Muscle layer of duodenum (tissue), 2 donors: Measurements from ENCODE around the gene SLFN13.

ENCODE experiments used
- H3K27ac ChIP-seq: one replicate; pipeline ENCODE4 v1.7.0; 2013; ENCODE audit warnings: mild to moderate bottlenecking, low read length
- H3K27me3 ChIP-seq: one replicate; pipeline ENCODE4 v1.7.0; 2013; ENCODE audit warnings: low read depth, mild to moderate bottlenecking, control low read depth, low read length
- H3K36me3 ChIP-seq, 2 donors: one replicate each; pipeline ENCODE4 v1.7.0; 2013; ENCODE audit warnings: low read length in 2 of 2, control low read depth in 1 of 2, mild to moderate bottlenecking in 1 of 2; ENCODE audit not compliant: insufficient read depth in 2 of 2, control insufficient read depth in 1 of 2
- H3K4me1 ChIP-seq, 2 donors: one replicate each; pipeline ENCODE4 v1.7.0; 2013; ENCODE audit warnings: low read length in 2 of 2, mild to moderate bottlenecking in 2 of 2, control low read depth in 1 of 2, moderate library complexity in 1 of 2; ENCODE audit not compliant: insufficient read depth in 2 of 2, control insufficient read depth in 1 of 2
- H3K4me3 ChIP-seq, 2 donors: one replicate each; pipeline ENCODE4 v1.7.0; 2013; ENCODE audit warnings: low read length in 2 of 2, low read depth in 1 of 2, mild to moderate bottlenecking in 1 of 2
- H3K9me3 ChIP-seq, 2 donors: one replicate each; pipeline ENCODE4 v1.7.0; 2013; ENCODE audit warnings: low read length in 2 of 2, control low read depth in 1 of 2, mild to moderate bottlenecking in 1 of 2; ENCODE audit not compliant: control insufficient read depth in 1 of 2
- donor health status: healthy.

Gene SLFN13, protein sequence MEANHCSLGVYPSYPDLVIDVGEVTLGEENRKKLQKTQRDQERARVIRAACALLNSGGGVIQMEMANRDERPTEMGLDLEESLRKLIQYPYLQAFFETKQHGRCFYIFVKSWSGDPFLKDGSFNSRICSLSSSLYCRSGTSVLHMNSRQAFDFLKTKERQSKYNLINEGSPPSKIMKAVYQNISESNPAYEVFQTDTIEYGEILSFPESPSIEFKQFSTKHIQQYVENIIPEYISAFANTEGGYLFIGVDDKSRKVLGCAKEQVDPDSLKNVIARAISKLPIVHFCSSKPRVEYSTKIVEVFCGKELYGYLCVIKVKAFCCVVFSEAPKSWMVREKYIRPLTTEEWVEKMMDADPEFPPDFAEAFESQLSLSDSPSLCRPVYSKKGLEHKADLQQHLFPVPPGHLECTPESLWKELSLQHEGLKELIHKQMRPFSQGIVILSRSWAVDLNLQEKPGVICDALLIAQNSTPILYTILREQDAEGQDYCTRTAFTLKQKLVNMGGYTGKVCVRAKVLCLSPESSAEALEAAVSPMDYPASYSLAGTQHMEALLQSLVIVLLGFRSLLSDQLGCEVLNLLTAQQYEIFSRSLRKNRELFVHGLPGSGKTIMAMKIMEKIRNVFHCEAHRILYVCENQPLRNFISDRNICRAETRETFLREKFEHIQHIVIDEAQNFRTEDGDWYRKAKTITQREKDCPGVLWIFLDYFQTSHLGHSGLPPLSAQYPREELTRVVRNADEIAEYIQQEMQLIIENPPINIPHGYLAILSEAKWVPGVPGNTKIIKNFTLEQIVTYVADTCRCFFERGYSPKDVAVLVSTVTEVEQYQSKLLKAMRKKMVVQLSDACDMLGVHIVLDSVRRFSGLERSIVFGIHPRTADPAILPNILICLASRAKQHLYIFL

DNA sequence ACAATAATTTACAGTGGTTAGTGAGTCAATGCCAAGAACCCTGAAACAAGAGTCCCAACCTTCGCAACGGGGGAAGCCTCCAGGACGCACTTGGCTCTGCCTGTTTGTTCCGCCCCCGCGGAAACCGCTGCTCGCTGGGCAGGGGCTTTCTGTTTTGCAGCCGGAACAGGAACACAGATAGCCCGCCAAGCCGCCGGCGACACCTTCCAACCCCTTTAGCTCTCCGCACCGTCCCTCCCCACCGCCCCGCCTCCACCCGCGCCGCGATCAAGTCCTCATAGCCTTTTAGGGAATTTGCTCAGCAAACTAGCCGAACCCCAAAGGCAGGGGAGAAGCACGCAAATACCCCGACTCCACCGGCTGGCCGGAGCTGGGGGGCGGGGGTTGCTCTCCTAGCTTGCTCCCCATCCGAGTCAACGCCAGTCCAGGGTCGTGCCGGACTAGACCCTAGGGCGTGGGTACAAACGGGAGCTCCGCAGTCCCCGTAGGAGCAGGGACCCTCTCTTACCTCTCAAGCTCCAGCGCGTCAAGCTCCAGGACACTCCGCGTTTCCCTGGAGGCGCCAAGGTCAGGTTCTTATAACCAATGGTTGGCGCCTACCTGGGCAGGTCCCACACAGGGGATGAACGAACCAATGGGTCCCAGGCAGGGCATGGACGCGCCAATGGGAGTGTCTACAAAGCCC is at the start of gene SLFN13:
TSS of gene SLFN13 (minus strand) at position 553 of the 685 bp plus-strand sequence. CDS start 3,086 bp downstream, outside the sequence.
- Histone ChIP-seq H3K4me3 (peak within 1 kb of the TSS; percentile 64 to 74), H3K36me3 (no peaks in the 10 kb centered on the region), H3K27ac (no peak within 1 kb of the TSS), H3K9me3 (no peaks in the 10 kb centered on the region), H3K27me3 (no peaks in the 10 kb centered on the region), H3K4me1 (peaks cover 3 to 14% of the 10 kb centered on the region in 2 donors)

DNA sequence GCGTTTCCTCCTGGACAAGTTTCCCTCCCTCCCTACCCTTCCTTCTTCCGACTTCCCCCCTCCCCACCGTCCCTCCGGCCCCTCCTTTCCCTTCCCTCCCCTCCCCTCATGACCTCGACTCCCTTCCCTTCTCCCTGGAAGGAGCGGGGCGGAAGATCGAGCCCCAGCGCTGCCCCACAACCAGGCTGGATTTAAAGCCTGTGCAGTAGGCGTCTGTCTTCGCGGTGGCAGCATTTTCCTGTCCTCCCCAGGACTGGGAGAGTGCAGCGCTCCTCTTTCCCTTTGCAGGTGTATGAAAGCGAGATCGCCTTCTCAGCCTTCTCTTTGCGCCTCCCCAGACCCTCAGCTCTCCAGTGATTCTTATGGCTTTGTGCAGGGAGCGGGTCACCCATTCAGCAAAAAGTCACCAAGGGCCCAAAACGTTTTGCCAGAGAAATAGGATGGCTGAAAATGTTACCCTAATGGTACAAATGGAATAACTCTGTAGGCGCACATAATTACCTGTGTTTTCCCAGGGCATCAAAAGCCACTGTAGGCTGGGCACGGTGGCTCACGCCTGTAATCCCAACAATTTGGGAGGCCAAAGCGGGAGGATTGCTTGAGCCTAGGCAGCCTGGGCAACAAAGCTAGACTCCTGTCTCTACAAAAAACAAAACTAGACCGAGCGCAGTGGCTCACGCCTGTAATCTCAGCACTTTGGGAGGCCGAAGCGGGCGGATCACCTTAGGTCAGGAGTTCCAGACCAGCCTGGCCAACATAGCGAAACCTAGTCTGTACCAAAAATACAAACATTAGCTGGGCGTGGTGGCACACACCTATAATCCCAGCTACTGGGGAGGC is 48.1 kb upstream of the SLFN13 start:
- Histone ChIP-seq H3K27me3 (peaks cover 59% of the 10 kb centered on the region), H3K36me3 (no peaks in the 10 kb centered on the region), H3K4me3 (no peak overlapping the region), H3K4me1 (peaks cover 0 to 11% of the 10 kb centered on the region in 2 donors), H3K9me3 (no peaks in the 10 kb centered on the region), H3K27ac (no peak overlapping the region)

DNA sequence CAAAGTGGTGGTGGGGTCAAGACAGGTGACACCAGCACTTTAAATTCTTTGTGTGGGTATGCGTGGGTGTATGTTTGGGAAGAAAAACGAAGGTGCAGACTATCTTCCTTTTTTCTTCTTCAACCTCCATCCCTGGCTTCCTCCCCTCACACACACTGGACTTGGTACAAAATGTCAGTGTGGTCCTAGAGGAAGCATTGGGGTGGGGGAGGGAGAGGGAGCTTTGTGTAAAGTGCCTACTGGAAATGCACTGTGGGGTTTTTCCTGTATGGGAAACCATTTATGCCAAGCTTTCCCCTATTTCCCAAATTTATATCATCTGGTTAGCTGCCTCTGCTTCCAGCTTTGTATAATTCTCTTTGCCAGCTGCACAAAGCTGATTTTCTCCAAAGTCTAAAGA is 44.5 kb upstream of the SLFN13 start:
- Histone ChIP-seq H3K9me3 (peaks cover 0 to 4% of the 10 kb centered on the region in 2 donors), H3K4me3 (no peak overlapping the region), H3K27ac (no peak overlapping the region), H3K4me1 (peaks cover 0 to 9% of the 10 kb centered on the region in 2 donors), H3K36me3 (no peaks in the 10 kb centered on the region), H3K27me3 (peaks cover 74% of the 10 kb centered on the region)

GRCh38 chr17:35491417-35491816 is 42.9 kb upstream of the SLFN13 start:
- no peak overlapping the region for H3K27ac ChIP-seq
- H3K36me3 ChIP-seq: no peaks in the 10 kb centered on the region
- peaks cover 71% of the 10 kb centered on the region for H3K27me3 ChIP-seq
- H3K4me1 ChIP-seq: peaks cover 0 to 16% of the 10 kb centered on the region in 2 donors
- H3K4me3 ChIP-seq: no peak overlapping the region
- peaks cover 0 to 4% of the 10 kb centered on the region in 2 donors for H3K9me3 ChIP-seq

GRCh38 chr17:35489944-35490343 is 41.4 kb upstream of the SLFN13 start:
- peaks cover 56% of the 10 kb centered on the region for H3K27me3 ChIP-seq
- H3K36me3 ChIP-seq: no peaks in the 10 kb centered on the region
- H3K4me1 ChIP-seq: peaks cover 0 to 12% of the 10 kb centered on the region in 2 donors
- no peak overlapping the region for H3K27ac ChIP-seq
- no peak overlapping the region for H3K4me3 ChIP-seq
- peaks cover 0 to 4% of the 10 kb centered on the region in 2 donors for H3K9me3 ChIP-seq

- no peak overlapping the region for H3K27ac ChIP-seq
- peaks cover 56% of the 10 kb centered on the region for H3K27me3 ChIP-seq
- peaks cover 0 to 12% of the 10 kb centered on the region in 2 donors for H3K4me1 ChIP-seq
- peaks cover 0 to 4% of the 10 kb centered on the region in 2 donors for H3K9me3 ChIP-seq
- H3K4me3 ChIP-seq: no peak overlapping the region
- no peaks in the 10 kb centered on the region for H3K36me3 ChIP-seq
Measured at GRCh38 chr17:35488991-35489390, 40.4 kb upstream of the SLFN13 start.

- Histone ChIP-seq H3K4me3 (peak overlapping the region; percentile 64 to 69), H3K27me3 (peaks cover 44% of the 10 kb centered on the region), H3K27ac (no peak overlapping the region), H3K36me3 (no peaks in the 10 kb centered on the region), H3K4me1 (peaks cover 0 to 12% of the 10 kb centered on the region in 2 donors), H3K9me3 (peaks cover 0 to 4% of the 10 kb centered on the region in 2 donors)
Measured at GRCh38 chr17:35486920-35487732, 38.6 kb upstream of the SLFN13 start.

DNA sequence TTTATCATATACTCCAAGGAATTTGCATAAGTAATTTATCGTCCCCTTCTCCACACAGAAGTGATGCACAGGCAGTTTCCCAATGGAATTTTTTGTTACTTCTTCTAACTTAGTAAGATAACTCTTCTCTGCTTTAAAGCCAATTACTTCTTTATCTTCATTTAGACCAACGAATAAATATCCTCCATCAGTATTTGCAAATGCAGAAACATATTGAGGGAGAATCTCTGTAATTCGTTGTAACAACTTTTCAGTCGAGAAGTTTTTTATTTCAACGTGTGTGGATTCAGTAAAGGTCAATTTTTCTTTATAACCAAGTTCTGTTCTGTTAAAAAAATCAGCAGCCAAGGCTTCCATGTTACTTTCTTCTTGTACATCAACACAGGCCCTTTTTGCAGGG is 30.7 kb upstream of the SLFN13 start:
- Histone ChIP-seq H3K4me3 (no peak overlapping the region), H3K9me3 (no peaks in the 10 kb centered on the region), H3K27ac (no peak overlapping the region), H3K4me1 (no peaks in the 10 kb centered on the region), H3K27me3 (no peaks in the 10 kb centered on the region), H3K36me3 (no peaks in the 10 kb centered on the region)

DNA sequence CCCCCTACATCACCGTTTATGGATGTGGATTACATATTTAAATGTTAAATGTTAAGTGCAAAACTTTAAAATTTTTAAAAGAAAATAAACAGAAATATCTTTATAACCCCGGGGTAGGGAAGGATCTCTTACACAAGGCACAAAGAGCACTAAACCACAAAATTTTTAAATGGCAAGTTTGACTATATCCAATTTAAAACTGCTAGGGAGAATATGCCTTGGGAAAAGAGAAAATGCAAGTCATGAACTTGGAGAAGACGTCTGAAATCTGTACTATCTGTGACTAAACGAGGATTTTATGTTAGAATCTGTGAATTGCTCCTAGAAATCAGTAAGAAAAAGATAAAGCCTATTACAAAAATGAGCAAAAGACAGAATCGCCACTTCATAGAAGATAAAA is 28.7 kb upstream of the SLFN13 start:
- no peak overlapping the region for H3K27ac ChIP-seq
- no peak overlapping the region for H3K4me3 ChIP-seq
- no peaks in the 10 kb centered on the region for H3K9me3 ChIP-seq
- H3K27me3 ChIP-seq: no peaks in the 10 kb centered on the region
- H3K4me1 ChIP-seq: no peaks in the 10 kb centered on the region
- no peaks in the 10 kb centered on the region for H3K36me3 ChIP-seq

GRCh38 chr17:35476283-35476820 is 27.8 kb upstream of the SLFN13 start:
- Histone ChIP-seq H3K27me3 (no peaks in the 10 kb centered on the region), H3K4me3 (no peak overlapping the region), H3K4me1 (no peaks in the 10 kb centered on the region), H3K36me3 (no peaks in the 10 kb centered on the region), H3K27ac (no peak overlapping the region), H3K9me3 (no peaks in the 10 kb centered on the region)
